Left ventricle myocardium inferior (tissue), 1 donor: Measurements from ENCODE around the gene ESYT1. TPM values are rescaled to one million over a fixed set of nuclear protein-coding genes. Genes with fewer than 3 reads are reported as not detected.

Experiments
- DNase-seq: peaks from one replicate; pipeline ENCODE4 v3.0.0-alpha.2; 2020
- H3K27ac ChIP-seq: fragments of 200-600 bp; replicated peaks from 2 replicates; pipeline ENCODE4 v1.8.0; 2021
- H3K27me3 ChIP-seq: fragments of 200-600 bp; 2 replicates; pipeline ENCODE4 v1.8.0; 2021; ENCODE audit warnings: low read depth
- H3K36me3 ChIP-seq: fragments of 200-600 bp; 2 replicates; pipeline ENCODE4 v1.8.0; 2021
- H3K4me1 ChIP-seq: fragments of 200-600 bp; 2 replicates; pipeline ENCODE4 v1.8.0; 2021
- H3K4me3 ChIP-seq: fragments of 200-600 bp; 2 replicates; pipeline ENCODE4 v1.8.0; 2021; ENCODE audit warnings: mild to moderate bottlenecking, moderate library complexity
- H3K9me3 ChIP-seq: fragments of 200-600 bp; replicated peaks from 2 replicates; pipeline ENCODE4 v1.8.0; 2021
- CTCF ChIP-seq: fragments of 200-600 bp; IDR thresholded peaks from 2 replicates; pipeline ENCODE4 v1.8.0; 2021; ENCODE audit warnings: antibody characterized with exemption, mild to moderate bottlenecking, borderline replicate concordance
- intact Hi-C: fragments of 100-400 bp; cut with micrococcal nuclease; formaldehyde crosslinking; loops from one replicate; pipeline ENCODE4 v1.11.0; 2022
- total RNA-seq: library from RNA; stranded (reverse); fragmentation: NEBNext Ultra II Directional; extraction: Animal tissue kit (Norgen Biotek cat#: 25700); gene quantifications from one replicate; pipeline ENCODE4 v1.2.1, GENCODE V29; 2021
- donor health status: DM: no; HTN: yes; CAD: no; lungs with severe emphysema.

ESYT1 gene
- total RNA-seq, 1 donor from 2014 or later: 23.2 TPM

DNA sequence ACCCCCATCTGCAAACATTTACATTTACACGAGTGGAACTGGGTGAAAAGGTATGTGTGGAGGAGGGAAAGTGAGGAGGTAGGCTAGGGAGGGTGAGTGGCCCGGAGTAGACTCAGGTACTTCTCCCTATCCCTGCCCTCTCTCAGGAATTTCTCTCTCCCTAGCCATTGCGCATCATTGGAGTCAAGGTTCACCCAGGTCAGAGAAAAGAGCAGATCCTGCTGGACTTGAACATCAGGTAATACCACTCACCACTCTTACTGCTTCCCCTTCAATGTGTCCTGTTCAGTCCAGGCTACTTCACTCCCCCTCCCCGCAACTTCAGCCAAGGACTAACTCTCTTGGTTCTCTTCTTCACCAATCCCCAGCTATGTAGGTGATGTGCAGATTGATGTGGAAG, 2.8 kb downstream of the ESYT1 start:
- peaks cover 38% of the 10 kb centered on the region for H3K4me1 ChIP-seq
- H3K9me3 ChIP-seq: no peaks in the 10 kb centered on the region
- no peak overlapping the region for H3K4me3 ChIP-seq
- no peaks in the 10 kb centered on the region for H3K27me3 ChIP-seq
- no peak for TF ChIP-seq CTCF
- peaks cover 58% of the 10 kb centered on the region for H3K36me3 ChIP-seq
- DNase-seq: no peak
- H3K27ac ChIP-seq: no peak overlapping the region
- intact Hi-C loops: no loop called here

- H3K4me3 ChIP-seq: no peak overlapping the region
- intact Hi-C loops: no loop called here
- TF ChIP-seq CTCF: no peak
- H3K27ac ChIP-seq: no peak overlapping the region
- DNase-seq: no peak
- peaks cover 3% of the 10 kb centered on the region for H3K4me1 ChIP-seq
- H3K36me3 ChIP-seq: peaks cover 98% of the 10 kb centered on the region
- no peaks in the 10 kb centered on the region for H3K27me3 ChIP-seq
- no peaks in the 10 kb centered on the region for H3K9me3 ChIP-seq
These were observed 6.8 kb downstream of the ESYT1 start for GRCh38 chr12:56134897-56135296.

- DNase-seq: no peak
- Histone ChIP-seq H3K9me3 (no peaks in the 10 kb centered on the region), H3K27ac (no peak overlapping the region), H3K4me1 (peaks cover 6% of the 10 kb centered on the region), H3K27me3 (no peaks in the 10 kb centered on the region), H3K36me3 (peaks cover 95% of the 10 kb centered on the region), H3K4me3 (no peak overlapping the region)
- intact Hi-C loops: no loop called here
- no peak for TF ChIP-seq CTCF
These were observed 9.9 kb downstream of the ESYT1 start for GRCh38 chr12:56137853-56138571.

- Histone ChIP-seq H3K27ac (peak overlapping the region; percentile 89), H3K4me3 (no peak overlapping the region), H3K27me3 (no peaks in the 10 kb centered on the region), H3K36me3 (peaks cover 76% of the 10 kb centered on the region), H3K4me1 (peaks cover 41% of the 10 kb centered on the region), H3K9me3 (no peaks in the 10 kb centered on the region)
- intact Hi-C loops: no loop called here
- TF ChIP-seq CTCF: no peak
- DNase-seq: no peak
These were observed 14.1 kb downstream of the ESYT1 start for GRCh38 chr12:56141946-56142784.

GRCh38 chr12:56143217-56143616, 15.2 kb downstream of the ESYT1 start:
- H3K36me3 ChIP-seq: peaks cover 65% of the 10 kb centered on the region
- H3K27me3 ChIP-seq: no peaks in the 10 kb centered on the region
- H3K4me3 ChIP-seq: no peak overlapping the region
- H3K9me3 ChIP-seq: no peaks in the 10 kb centered on the region
- TF ChIP-seq CTCF: no peak
- no peak for DNase-seq
- H3K4me1 ChIP-seq: peaks cover 42% of the 10 kb centered on the region
- H3K27ac ChIP-seq: peak overlapping the region; percentile 89
- intact Hi-C loops: no loop called here
